ENCODE data around the gene SLFN14.
"Not testable (repeated sequence)": the region's sequence is repeated elsewhere in the genome, so short reads cannot be mapped to it uniquely, and the experiment has no call there.

Gene SLFN14

GRCh38 chr17:35559495-35560210 is 966 bp downstream of the SLFN14 start:
- no peak for DNase-seq (ENCODE audit: extremely low read depth in 1 of 2, low read depth in 1 of 2)

- DNase-seq (ENCODE audit: extremely low read depth in 1 of 2, low read depth in 1 of 2): no peak
Measured at GRCh38 chr17:35557353-35557752, 3.3 kb downstream of the SLFN14 start.

- no peak for DNase-seq (ENCODE audit: extremely low read depth in 1 of 2, low read depth in 1 of 2)
Measured at GRCh38 chr17:35555691-35556090, 4.9 kb downstream of the SLFN14 start.

- DNase-seq (ENCODE audit: extremely low read depth in 1 of 2, low read depth in 1 of 2): no peak
Measured at GRCh38 chr17:35554668-35555067, 6.0 kb downstream of the SLFN14 start.

GRCh38 chr17:35553310-35553709 is 7.3 kb downstream of the SLFN14 start:
- no peak for DNase-seq (ENCODE audit: extremely low read depth in 1 of 2, low read depth in 1 of 2)

GRCh38 chr17:35548978-35549377 is 11.6 kb downstream of the SLFN14 start:
- no peak for DNase-seq (ENCODE audit: extremely low read depth in 1 of 2, low read depth in 1 of 2)

- no peak for DNase-seq (ENCODE audit: extremely low read depth in 1 of 2, low read depth in 1 of 2)
Measured at GRCh38 chr17:35548208-35548810, 12.3 kb downstream of the SLFN14 start.

- DNase-seq (ENCODE audit: extremely low read depth in 1 of 2, low read depth in 1 of 2): no peak
Measured at GRCh38 chr17:35546487-35546886, 14.1 kb downstream of the SLFN14 start.

- DNase-seq (ENCODE audit: extremely low read depth in 1 of 2, low read depth in 1 of 2): no peak
Measured at GRCh38 chr17:35545150-35545549, 15.5 kb downstream of the SLFN14 start.

- no peak for DNase-seq (ENCODE audit: extremely low read depth in 1 of 2, low read depth in 1 of 2)
Measured at GRCh38 chr17:35543856-35544255, 16.8 kb downstream of the SLFN14 start.

- no peak for DNase-seq (ENCODE audit: extremely low read depth in 1 of 2, low read depth in 1 of 2)
Measured at GRCh38 chr17:35542990-35543389, 17.6 kb downstream of the SLFN14 start.

- DNase-seq (ENCODE audit: extremely low read depth in 1 of 2, low read depth in 1 of 2): no peak
Measured at GRCh38 chr17:35541434-35541833, 19.2 kb downstream of the SLFN14 start.

- DNase-seq (ENCODE audit: extremely low read depth in 1 of 2, low read depth in 1 of 2): no peak
Measured at GRCh38 chr17:35540589-35541404, 19.8 kb downstream of the SLFN14 start.

- no peak for DNase-seq (ENCODE audit: extremely low read depth in 1 of 2, low read depth in 1 of 2)
Measured at GRCh38 chr17:35539659-35540026, 21.0 kb downstream of the SLFN14 start.

GRCh38 chr17:35537601-35538141 is 22.9 kb downstream of the SLFN14 start, which contains the start of gene SLFN12L:
SLFN12L (minus strand) TSS chr17:35537678; CDS start chr17:35522364, 15,314 bp downstream.
- DNase-seq (ENCODE audit: extremely low read depth in 1 of 2, low read depth in 1 of 2): no peak

- no peak for DNase-seq (ENCODE audit: extremely low read depth in 1 of 2, low read depth in 1 of 2)
Measured at GRCh38 chr17:35536664-35537171, 23.9 kb downstream of the SLFN14 start.

- not testable (repeated sequence) for DNase-seq (ENCODE audit: extremely low read depth in 1 of 2, low read depth in 1 of 2)
Measured at GRCh38 chr17:35535406-35535805, 25.2 kb downstream of the SLFN14 start.

GRCh38 chr17:35534576-35535093 is 26.0 kb downstream of the SLFN14 start:
- no peak for DNase-seq (ENCODE audit: extremely low read depth in 1 of 2, low read depth in 1 of 2)

GRCh38 chr17:35531160-35531559 is 29.5 kb downstream of the SLFN14 start:
- no peak for DNase-seq (ENCODE audit: extremely low read depth in 1 of 2, low read depth in 1 of 2)

GRCh38 chr17:35529866-35530265 is 30.8 kb downstream of the SLFN14 start:
- no peak for DNase-seq (ENCODE audit: extremely low read depth in 1 of 2, low read depth in 1 of 2)

GRCh38 chr17:35529326-35529725 is 31.3 kb downstream of the SLFN14 start:
- not testable (repeated sequence) for DNase-seq (ENCODE audit: extremely low read depth in 1 of 2, low read depth in 1 of 2)
